PFSK-1 (cell line): ENCODE data around the gene IRX2.

Experiments
- POLR2AphosphoS5 ChIP-seq: IDR thresholded peaks from 2 replicates; pipeline ENCODE4 v1.6.1; 2012; ENCODE audit warnings: low read depth, mild to moderate bottlenecking, control low read depth, low read length, moderate library complexity
- SIN3A ChIP-seq: IDR thresholded peaks from 2 replicates; pipeline ENCODE4 v1.6.1; 2012; ENCODE audit warnings: mild to moderate bottlenecking, low read length, moderate library complexity, borderline replicate concordance; ENCODE audit not compliant: insufficient read depth
- TF ChIP-seq, protein P1 (sequence below), 2 experiments: IDR thresholded peaks; 2 replicates each; pipeline versions ENCODE4 v1.6.1 to v1.8.0; 2011 to 2012; ENCODE audit warnings: low read depth in 2 of 2, low read length in 2 of 2, control low read depth in 1 of 2, inconsistent platforms in 1 of 2, mild to moderate bottlenecking in 1 of 2, moderate library complexity in 1 of 2; ENCODE audit not compliant: insufficient read depth in 1 of 2

DNA sequence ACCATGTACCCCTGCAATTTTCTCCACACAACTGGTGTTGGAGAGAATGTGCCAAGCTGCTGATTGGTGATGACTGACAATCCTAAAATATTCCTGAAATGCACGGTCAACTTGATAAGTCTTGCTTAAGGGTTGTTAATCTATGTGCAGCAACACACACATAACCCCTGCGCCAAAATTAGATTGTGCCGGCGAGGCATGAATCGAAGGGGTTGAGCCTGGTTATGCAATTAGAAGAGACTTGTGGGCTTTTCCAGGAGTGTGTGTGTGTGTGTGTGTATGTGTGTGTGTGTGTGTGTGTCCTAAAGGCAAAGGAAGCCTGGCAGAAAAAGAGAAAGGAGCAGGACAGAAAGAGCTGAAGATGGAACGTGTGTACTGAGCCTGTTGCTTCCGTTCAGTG, 22.3 kb downstream of the IRX2 start:
- TF ChIP-seq, protein P1, sequence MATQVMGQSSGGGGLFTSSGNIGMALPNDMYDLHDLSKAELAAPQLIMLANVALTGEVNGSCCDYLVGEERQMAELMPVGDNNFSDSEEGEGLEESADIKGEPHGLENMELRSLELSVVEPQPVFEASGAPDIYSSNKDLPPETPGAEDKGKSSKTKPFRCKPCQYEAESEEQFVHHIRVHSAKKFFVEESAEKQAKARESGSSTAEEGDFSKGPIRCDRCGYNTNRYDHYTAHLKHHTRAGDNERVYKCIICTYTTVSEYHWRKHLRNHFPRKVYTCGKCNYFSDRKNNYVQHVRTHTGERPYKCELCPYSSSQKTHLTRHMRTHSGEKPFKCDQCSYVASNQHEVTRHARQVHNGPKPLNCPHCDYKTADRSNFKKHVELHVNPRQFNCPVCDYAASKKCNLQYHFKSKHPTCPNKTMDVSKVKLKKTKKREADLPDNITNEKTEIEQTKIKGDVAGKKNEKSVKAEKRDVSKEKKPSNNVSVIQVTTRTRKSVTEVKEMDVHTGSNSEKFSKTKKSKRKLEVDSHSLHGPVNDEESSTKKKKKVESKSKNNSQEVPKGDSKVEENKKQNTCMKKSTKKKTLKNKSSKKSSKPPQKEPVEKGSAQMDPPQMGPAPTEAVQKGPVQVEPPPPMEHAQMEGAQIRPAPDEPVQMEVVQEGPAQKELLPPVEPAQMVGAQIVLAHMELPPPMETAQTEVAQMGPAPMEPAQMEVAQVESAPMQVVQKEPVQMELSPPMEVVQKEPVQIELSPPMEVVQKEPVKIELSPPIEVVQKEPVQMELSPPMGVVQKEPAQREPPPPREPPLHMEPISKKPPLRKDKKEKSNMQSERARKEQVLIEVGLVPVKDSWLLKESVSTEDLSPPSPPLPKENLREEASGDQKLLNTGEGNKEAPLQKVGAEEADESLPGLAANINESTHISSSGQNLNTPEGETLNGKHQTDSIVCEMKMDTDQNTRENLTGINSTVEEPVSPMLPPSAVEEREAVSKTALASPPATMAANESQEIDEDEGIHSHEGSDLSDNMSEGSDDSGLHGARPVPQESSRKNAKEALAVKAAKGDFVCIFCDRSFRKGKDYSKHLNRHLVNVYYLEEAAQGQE (IDR thresholded peaks at IDR 0.05; ENCODE audit: insufficient read depth in 1 of 2, low read depth in 2 of 2, low read length in 2 of 2), result no peak
- TF ChIP-seq POLR2AphosphoS5 (no peak), SIN3A (no peak)
